Inflammatory macrophage treated with lipopolysaccharide for 4 hours (primary cell): ENCODE data around the gene WIPF3.
"Not testable (repeated sequence)": the region's sequence is repeated elsewhere in the genome, so short reads cannot be mapped to it uniquely, and the experiment has no call there.

Experiments
- DNase-seq: peaks from one replicate; pipeline ENCODE4 v3.0.0-alpha.2; 2020

The WIPF3 gene

DNA sequence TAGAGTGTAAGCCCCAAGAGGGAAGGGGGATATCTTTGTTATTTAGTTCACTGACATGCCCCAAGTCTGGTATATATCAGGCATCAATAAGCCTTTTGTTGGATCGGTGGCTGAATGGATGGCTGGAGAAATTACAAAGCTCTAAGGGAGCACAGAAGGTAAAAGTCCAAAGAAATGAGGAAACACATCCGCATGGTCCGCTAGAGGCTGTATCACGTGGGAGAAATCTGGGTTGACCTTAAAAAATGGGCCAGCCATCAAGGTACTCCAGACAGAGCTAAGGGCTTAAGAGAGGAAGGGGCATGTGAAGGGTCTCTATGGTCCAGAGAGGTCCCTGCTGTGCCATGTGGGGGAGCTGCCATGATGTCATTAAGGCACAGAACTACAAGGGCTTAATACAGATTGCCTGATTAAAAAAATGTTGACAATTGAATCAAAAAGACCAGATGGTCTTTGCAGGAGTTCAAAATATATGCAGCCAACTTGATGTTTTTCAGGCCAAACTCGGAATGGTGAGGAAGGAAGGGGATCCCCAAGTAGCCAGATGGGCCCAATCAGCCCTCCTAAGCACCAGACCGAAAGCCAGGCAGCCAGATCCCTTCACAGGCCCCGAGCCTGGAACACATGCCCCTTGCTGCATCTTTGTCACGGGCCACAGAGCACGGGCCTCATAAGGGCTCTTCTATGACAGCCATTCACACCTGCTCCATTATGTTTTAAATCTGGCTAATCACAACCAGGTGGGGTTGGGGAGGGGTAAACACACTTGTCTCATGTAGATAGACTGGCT, 151.4 kb downstream of the WIPF3 start:
- no peak for DNase-seq

DNA sequence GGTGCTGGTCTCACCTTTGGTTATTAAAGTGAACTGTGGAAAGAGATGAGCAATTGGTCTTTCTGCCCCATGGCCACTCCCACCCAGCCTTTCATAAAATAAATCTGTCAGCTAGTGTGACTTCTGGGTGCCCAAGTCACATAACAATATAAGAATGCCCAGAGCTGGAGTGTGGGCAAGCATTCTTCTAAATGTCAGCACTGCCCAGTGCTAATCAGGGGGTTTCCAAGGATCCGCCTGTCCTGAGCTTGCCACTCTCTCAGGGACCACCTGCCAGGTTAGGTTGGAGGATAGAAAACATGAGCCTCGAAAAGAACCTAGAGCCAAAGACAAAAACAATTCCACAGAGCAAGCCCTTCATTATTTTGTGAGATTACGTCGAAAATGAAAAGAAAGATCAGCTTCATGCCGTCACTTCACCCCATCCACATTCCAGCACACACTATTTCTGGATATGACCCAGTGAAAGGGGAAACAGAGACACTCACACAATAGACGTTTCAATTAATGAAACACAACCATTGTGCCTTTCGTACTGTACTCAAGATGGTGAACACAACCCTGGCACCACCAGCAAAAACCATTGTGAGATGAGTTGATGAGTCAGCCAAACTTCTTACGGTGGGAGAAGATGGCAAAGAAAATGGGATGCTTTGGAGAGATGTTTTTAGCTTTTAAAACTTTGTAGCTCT, 152.5 kb downstream of the WIPF3 start:
- no peak for DNase-seq

- DNase-seq: not testable (repeated sequence)
Measured at GRCh38 chr7:29961611-29962010, 155.3 kb downstream of the WIPF3 start.

- DNase-seq: no peak
Measured at GRCh38 chr7:29962035-29962434, 155.7 kb downstream of the WIPF3 start.

DNA sequence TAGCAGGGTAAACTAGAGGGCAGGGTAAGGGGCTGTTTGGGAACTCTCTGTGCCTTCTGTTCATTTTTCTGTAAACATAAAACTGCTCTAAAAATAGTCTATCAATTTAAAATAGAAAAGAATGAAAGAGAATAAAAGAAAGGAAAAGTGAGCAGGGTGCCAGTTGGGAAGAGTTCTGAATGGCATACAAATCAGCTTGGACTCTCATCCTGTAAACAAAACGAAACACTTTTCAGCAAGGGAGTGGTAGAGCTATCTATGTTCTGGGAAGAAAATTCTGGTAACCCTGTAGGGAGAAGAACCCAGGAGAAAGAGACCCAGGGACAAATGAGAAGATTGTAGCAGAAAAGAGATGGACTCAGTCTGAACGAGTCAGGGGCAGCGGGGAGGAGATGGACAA, 158.7 kb downstream of the WIPF3 start:
- no peak for DNase-seq
